Transverse colon (tissue), 4 donors: ENCODE results near the gene KREMEN1. TPM values are rescaled to one million over a fixed set of nuclear protein-coding genes. Genes with fewer than 3 reads are reported as not detected.

Experiments used
- DNase-seq: peaks from one replicate; pipeline ENCODE4 v3.0.0-alpha.2; 2019
- H3K27ac ChIP-seq, 4 donors: fragments of 200-600 bp; sonication (generic); 2 replicates each; pipeline ENCODE4 v1.5.1; 2016 to 2018; ENCODE audit warnings: inconsistent platforms in 4 of 4
- H3K27me3 ChIP-seq: fragments of 200-600 bp; sonication (generic); 2 replicates; pipeline ENCODE4 v1.5.1; 2017; ENCODE audit warnings: inconsistent platforms
- H3K36me3 ChIP-seq, 4 donors: fragments of 200-600 bp; sonication (generic); 2 replicates each; pipeline ENCODE4 v1.5.1; 2017 to 2019; ENCODE audit warnings: inconsistent platforms in 4 of 4
- H3K4me1 ChIP-seq, 4 donors: fragments of 200-600 bp; sonication (generic); 2 replicates each; pipeline ENCODE4 v1.5.1; 2017 to 2020; ENCODE audit warnings: inconsistent platforms in 4 of 4
- H3K4me3 ChIP-seq, 4 donors: fragments of 200-600 bp; sonication (generic); 1 replicate in 1 of 4; 2 replicates in 3 of 4; pipeline versions ENCODE4 v1.5.1 to v1.6.1; 2017 to 2019; ENCODE audit warnings: inconsistent platforms in 4 of 4
- H3K9me3 ChIP-seq, 2 donors: fragments of 200-600 bp; sonication (generic); 2 replicates each; pipeline ENCODE4 v1.5.1; 2017 to 2019; ENCODE audit warnings: inconsistent platforms in 2 of 2
- EP300 ChIP-seq: sonication (generic); formaldehyde crosslinking; IDR thresholded peaks from one replicate; pipeline ENCODE4 v1.6.1; 2017; ENCODE audit warnings: antibody characterized with exemption, low read depth
- POLR2A ChIP-seq: fragments of 450-650 bp; IDR thresholded peaks from one replicate; pipeline ENCODE4 v1.6.1; 2016; ENCODE audit warnings: antibody characterized with exemption, mild to moderate bottlenecking, moderate library complexity
- POLR2AphosphoS5 ChIP-seq, 3 donors: sonication (generic); formaldehyde crosslinking; IDR thresholded peaks; one replicate each; pipeline ENCODE4 v1.6.1; 2016; ENCODE audit warnings: antibody characterized with exemption in 3 of 3
- WGBS, 2 donors: methylation state at CpG; one replicate each; pipeline ENCODE4 v1.1.5; 2018; ENCODE audit warnings: low coverage in 1 of 2; 5-methylcytosine and 5-hydroxymethylcytosine counted together
- in situ Hi-C, 4 donors: fragments of 200-750 bp; cut with MboI; loops; one replicate each; pipeline versions ENCODE4 v1.15.0 to v1.15.1; 2017; ENCODE audit warnings: low sequenced_read_pairs in 3 of 4, low pct_ligation_motif_present in 1 of 4, low pct_unique_long_range_greater_than_20kb in 1 of 4
- intact Hi-C: fragments of 100-400 bp; cut with DNase I; formaldehyde crosslinking; loops from one replicate; pipeline ENCODE4 v1.15.1; 2023; ENCODE audit warnings: low total_unique reads
- total RNA-seq, 4 donors: library from RNA; depleted of rRNA; stranded (reverse); fragments of >200 nt; gene quantifications; one replicate each; pipeline ENCODE4 v1.1.0, GENCODE V29; 2016
- TF ChIP-seq, protein P1 (sequence below), 5 experiments: fragments of 200-600 bp in 3 of 5; fragments of 450-650 bp in 2 of 5; sonication (generic) in 3 of 5; IDR thresholded peaks; 1 replicate in 2 of 5; 2 replicates in 3 of 5; pipeline ENCODE4 v1.5.1; 2016 to 2017; ENCODE audit warnings: antibody characterized with exemption in 5 of 5, inconsistent platforms in 3 of 5, mild to moderate bottlenecking in 2 of 5, moderate library complexity in 1 of 5

KREMEN1 gene
- total RNA-seq, 4 donors from 2014 or later = 5.2 to 39.2 (median 20.1) TPM

- Histone ChIP-seq H3K27me3 (no peaks in the 10 kb centered on the region), H3K36me3 (no peaks in the 10 kb centered on the region), H3K4me1 (peaks cover 0 to 18% (median 6%) of the 10 kb centered on the region in 4 donors), H3K27ac (no peak overlapping the region), H3K9me3 (no peaks in the 10 kb centered on the region), H3K4me3 (no peak overlapping the region)
- no peak for DNase-seq
- in situ Hi-C loops (loop anchor here in 2 of 4 donors (10.0 to 25.0 kb wide), 2 partner anchors 296 to 303 kb away; no protein-coding TSS in a partner anchor), intact Hi-C loops (no loop called here)
- 92 to 94% methylated on average over 4 to 11 of the region's 11 CpGs for WGBS, 2 donors
- no peak for TF ChIP-seq POLR2AphosphoS5 (IDR thresholded peaks at IDR 0.05)
- TF ChIP-seq, protein P1, sequence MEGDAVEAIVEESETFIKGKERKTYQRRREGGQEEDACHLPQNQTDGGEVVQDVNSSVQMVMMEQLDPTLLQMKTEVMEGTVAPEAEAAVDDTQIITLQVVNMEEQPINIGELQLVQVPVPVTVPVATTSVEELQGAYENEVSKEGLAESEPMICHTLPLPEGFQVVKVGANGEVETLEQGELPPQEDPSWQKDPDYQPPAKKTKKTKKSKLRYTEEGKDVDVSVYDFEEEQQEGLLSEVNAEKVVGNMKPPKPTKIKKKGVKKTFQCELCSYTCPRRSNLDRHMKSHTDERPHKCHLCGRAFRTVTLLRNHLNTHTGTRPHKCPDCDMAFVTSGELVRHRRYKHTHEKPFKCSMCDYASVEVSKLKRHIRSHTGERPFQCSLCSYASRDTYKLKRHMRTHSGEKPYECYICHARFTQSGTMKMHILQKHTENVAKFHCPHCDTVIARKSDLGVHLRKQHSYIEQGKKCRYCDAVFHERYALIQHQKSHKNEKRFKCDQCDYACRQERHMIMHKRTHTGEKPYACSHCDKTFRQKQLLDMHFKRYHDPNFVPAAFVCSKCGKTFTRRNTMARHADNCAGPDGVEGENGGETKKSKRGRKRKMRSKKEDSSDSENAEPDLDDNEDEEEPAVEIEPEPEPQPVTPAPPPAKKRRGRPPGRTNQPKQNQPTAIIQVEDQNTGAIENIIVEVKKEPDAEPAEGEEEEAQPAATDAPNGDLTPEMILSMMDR (IDR thresholded peaks at IDR 0.05) = no peak
- no peak for TF ChIP-seq EP300
- no peak for TF ChIP-seq POLR2A
Observed at GRCh38 chr22:29157759-29158535, 85.1 kb downstream of the KREMEN1 start.

DNA sequence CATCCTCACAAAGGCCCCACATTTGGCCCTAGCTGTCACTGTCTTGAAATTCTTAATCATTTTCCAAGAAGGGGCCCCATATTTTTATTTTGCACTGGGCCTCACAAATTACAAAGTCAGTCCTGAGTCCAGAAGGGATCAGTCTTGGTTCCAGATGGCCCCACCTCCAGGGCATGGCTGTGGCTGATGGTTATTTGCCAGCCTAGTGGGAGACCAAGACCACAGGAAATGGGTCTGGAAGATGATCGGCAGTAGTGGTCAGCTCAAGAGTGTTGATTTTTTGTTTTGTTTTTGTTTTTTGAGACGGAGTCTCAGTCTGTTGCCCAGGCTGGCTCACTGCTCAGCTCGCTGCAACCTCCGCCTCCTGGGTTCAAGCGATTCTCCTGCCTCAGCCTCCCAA lies 85.7 kb downstream of the KREMEN1 start:
- DNase-seq = no peak
- Histone ChIP-seq H3K4me1 (peaks cover 0 to 14% (median 5%) of the 10 kb centered on the region in 4 donors), H3K27me3 (no peaks in the 10 kb centered on the region), H3K27ac (no peak overlapping the region), H3K9me3 (no peaks in the 10 kb centered on the region), H3K4me3 (no peak overlapping the region), H3K36me3 (no peaks in the 10 kb centered on the region)
- in situ Hi-C loops (loop anchor here in 2 of 4 donors (10.0 to 25.0 kb wide), 2 partner anchors 296 to 304 kb away; no protein-coding TSS in a partner anchor), intact Hi-C loops (no loop called here)
- 75% methylated on average over 5 of the region's 5 CpGs; no CpG with 5 or more reads in 1 of the 2 donors for WGBS, 2 donors
- TF ChIP-seq POLR2A = no peak
- TF ChIP-seq, protein P1 (IDR thresholded peaks at IDR 0.05) = no peak
- no peak for TF ChIP-seq EP300
- no peak for TF ChIP-seq POLR2AphosphoS5 (IDR thresholded peaks at IDR 0.05)

DNA sequence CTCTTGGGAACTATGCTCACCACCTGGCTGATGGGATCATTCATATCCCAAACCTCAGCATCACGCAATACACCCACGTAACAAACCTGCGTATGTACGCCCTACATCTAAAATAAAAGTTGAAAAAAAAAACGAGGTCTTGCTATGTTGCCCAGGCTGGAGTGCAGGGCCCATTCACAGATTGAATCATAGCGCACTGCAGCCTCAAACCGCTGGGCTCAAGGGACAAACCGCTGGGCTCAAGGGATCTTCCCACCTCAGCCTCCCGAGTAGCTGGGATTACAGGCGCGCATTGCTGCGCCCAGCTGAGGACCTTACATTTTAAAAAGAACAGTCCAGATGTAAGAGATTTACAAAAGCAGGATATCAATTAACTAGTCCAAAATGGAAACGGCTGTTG lies 91.0 kb downstream of the KREMEN1 start:
- DNase-seq = no peak
- no peaks in the 10 kb centered on the region for H3K9me3 ChIP-seq
- H3K36me3 ChIP-seq = no peaks in the 10 kb centered on the region
- no peak overlapping the region for H3K4me3 ChIP-seq
- WGBS, 2 donors = 89 to 92% methylated on average over 5 to 13 of the region's 13 CpGs
- in situ Hi-C loops = loop anchor here in 1 of 4 donors (25.0 kb wide), 1 partner anchor 302 kb away; no protein-coding TSS in a partner anchor
- H3K27me3 ChIP-seq = no peaks in the 10 kb centered on the region
- no peak for TF ChIP-seq POLR2A
- no peak for TF ChIP-seq POLR2AphosphoS5 (IDR thresholded peaks at IDR 0.05)
- TF ChIP-seq, protein P1 (IDR thresholded peaks at IDR 0.05) = no peak
- no peak for TF ChIP-seq EP300
- no peaks in the 10 kb centered on the region for H3K4me1 ChIP-seq
- intact Hi-C loops = no loop called here
- H3K27ac ChIP-seq = no peak overlapping the region

DNA sequence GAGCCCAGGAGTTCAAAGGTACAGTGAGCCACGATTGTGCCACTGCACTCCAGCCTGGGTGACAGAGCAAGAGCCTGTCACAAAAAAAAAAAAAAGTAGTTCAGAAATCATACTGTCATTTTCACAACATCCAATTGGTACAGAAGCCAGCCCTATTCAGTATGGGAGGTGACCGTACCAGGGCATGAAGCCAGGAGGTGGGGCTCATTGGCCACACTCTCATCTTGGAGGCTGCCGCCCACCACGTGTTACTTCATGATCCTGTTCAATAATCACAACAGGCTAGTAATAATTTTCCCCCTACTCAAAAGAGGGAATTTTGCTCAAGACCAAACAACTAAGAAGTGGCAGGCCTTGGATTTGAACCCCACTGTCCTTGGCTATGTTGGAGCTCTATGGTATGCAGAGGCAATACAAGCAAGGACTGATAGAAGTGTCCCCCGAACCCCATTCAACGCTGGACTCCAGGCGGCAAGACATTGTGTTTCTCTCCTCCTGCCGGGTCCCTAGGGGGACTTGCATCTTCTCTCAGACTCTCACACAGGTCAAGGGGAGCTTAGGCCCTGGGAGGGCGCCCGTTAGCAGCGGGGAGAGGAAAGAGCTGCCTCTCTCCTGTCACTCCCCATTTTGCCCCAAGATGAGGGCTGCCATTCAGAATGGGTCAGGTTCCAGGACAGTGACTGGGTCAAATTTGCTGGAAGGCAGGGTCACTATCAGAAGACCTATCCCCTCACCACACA lies 92.7 kb downstream of the KREMEN1 start:
- Histone ChIP-seq H3K27me3 (no peaks in the 10 kb centered on the region), H3K4me3 (no peak overlapping the region), H3K9me3 (no peaks in the 10 kb centered on the region), H3K36me3 (no peaks in the 10 kb centered on the region), H3K27ac (no peak overlapping the region), H3K4me1 (no peaks in the 10 kb centered on the region)
- in situ Hi-C loops = loop anchor here in 1 of 4 donors (25.0 kb wide), 1 partner anchor 303 kb away; no protein-coding TSS in a partner anchor
- DNase-seq = no peak
- WGBS, 2 donors = 33 to 82% methylated on average over 1 to 11 of the region's 11 CpGs
- intact Hi-C loops = no loop called here
- no peak for TF ChIP-seq EP300
